Frontal cortex (tissue), 4 donors: Measurements from ENCODE around the gene KRT6C. TPM values are rescaled to one million over a fixed set of nuclear protein-coding genes. Genes with fewer than 3 reads are reported as not detected.

ENCODE experiments used
- DNase-seq, 2 donors: peaks; one replicate each; pipeline ENCODE4 v3.0.0; 2012; ENCODE audit warnings: low spot score in 2 of 2
- FAIRE-seq: peaks from 2 replicates; lab custom pipeline; 2012; peaks lifted over from hg19 to GRCh38; lab: Jason Lieb, UNC
- total RNA-seq: library from RNA; depleted of rRNA; stranded (reverse); fragments of >200 nt; gene quantifications from one replicate; pipeline ENCODE4 v1.2.3, GENCODE V29; 2014
- donor health status: control.
- donor health status: control.
- donor health status: control.

The KRT6C gene
- total RNA-seq, 1 donor from 2014 or later, result not detected

DNA sequence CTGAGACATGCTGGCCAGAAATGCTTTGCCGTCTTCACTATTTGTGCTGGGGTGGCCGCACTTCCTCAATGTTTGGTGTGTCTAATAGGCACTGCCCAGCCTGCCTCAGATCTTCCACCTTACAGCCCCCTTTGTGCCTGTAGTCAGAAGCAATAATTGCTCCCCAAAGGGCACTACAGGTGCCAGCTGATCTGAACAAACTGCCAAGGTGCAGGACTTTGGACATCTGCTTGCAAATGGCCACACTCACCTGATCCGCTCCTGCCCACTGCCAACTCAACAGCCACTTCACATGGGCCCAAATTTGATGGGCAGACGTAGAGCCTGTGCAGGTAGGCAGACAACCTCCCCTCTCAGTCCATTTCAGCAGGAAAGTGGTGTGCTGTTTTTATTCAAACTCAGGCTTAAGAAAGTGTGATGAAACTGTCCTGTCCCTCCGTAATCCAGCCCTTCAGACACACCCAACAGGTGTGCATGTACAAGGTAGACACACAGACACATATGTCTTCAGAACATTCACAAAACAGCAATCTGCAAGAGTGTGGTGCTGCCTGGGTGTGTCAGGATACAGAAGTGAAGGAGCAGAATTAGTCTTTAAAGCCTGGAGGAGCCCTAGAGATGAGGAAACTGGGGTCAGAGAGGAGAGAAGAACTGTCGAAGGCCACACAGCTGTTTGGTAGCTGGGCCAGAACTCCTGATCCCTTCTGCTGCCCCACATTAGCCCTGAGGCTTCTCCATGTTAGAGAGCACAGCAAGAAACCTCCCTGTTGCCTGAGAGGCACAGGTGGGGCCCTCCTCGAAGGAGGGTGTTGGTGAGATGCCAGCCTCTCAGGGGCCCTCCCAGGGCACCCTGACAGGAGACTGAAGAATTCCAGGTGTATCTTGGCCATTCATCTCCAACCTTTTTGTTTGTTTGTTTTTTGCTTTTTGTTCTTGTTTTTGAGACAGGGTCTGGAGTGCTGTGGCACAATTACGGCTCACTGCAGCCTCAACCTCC, 35.0 kb downstream of the KRT6C start:
- FAIRE-seq, result no peak
- DNase-seq, result no peak

DNA sequence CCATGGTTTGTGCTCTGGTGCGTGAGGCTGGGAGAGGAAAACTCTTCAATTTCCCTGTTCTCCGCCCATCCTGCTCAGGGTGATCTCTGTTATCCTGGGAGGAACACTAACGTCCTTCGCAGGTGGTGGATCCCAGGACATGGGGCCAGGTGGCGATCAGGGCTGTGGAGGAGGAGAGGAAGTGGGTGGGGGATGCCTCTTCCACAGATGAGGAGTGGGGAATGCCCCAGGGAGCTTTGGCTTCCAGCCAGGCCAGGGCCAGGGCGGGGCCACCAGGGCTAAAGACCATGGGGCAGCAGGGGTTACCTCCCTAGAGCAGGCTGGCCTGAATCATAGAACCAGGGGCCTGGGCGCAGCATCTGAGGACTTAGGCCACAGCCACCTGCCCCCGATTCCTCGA, 36.1 kb downstream of the KRT6C start:
- no peak for DNase-seq

DNA sequence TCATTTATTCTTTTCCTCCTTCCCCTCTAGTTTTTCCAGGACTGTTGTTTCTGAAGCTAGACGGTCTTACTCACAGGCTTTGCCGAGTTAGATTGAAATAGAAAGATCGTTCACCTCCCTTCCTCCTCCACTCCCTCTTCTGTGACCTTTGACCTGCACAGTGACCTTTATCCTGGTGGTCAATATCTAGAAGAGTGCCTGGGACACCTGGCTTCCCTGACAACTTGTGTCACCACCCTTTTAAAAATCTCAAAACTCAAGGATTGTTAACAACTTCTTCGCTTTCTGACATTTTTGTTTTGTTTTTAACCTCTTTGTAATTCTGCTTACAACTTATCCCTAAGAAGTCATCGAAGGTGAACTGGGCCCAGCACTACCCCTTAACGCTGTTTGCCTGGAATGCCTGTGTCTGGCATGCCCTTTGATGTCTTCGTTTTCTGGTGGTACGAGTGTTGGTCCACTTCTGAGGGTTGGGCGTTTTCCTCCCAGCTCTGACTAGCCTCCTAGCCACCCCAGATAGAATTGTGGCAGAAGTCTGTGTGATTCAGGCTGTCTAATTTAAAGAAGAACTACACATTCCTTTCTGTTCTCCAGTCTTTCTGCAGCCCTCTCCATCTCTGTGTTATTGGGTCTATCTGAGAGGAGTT, 36.7 kb downstream of the KRT6C start:
- no peak for DNase-seq
- no peak for FAIRE-seq

More for the DNA sequence above, 36.1 kb downstream of the KRT6C start:
- FAIRE-seq, result no peak

DNA sequence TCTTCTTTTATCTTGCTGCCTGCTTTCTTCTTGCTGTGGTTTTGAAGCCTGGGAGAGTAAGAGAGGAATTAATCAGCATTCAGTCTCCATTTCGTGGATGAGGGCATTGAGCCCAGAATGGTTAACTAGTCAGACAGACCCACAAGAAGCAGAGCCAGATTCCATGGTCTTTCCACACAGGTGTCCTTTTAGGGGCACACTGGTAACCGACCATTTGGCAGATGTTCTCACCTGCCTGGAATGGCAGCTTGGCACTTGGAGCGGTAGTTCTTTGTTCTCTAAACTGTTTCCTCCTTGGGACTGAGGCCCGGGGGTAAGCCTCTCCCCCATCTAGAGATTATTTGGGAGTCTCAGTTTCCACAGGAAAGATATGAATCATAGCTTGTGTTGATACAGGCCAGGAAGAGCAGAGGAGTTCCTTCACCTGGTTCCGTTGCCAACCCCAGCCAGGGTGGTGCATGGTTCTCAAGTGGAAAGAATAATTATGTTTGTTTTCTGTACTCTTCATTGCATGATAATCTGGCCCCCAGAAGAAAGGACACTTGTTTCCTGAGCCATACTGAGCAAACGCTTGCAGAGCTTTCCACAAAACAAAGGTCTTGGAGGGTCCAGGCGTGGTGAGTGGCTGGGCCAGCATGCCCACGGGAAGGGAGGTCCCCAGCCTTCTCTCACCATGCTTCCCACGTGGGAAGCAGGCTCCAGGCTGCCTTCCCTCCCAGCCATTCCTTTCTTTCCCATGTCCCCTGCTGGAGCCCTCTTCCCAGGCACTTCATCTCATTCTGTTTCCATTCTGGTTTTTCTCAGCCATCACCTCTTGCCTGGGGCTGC, 37.4 kb downstream of the KRT6C start:
- FAIRE-seq (no peak), DNase-seq (no peak)

DNA sequence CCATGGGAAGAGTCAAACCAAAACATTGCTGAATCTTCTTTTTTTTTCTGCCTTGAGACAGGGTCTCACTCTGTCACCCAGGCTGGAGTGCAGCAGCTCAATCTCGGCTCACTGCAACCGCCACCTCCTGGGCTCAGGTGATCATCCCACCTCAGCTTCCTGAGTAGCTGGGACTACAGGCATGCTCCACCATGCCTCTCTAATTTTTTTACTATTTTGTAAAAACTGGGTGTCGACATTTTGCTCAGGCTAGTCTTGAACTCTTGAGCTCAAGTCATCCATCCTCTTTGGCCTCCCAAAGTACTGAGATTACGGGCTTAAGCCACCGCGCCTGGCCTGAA, 38.0 kb downstream of the KRT6C start:
- DNase-seq, result no peak
- no peak for FAIRE-seq

DNA sequence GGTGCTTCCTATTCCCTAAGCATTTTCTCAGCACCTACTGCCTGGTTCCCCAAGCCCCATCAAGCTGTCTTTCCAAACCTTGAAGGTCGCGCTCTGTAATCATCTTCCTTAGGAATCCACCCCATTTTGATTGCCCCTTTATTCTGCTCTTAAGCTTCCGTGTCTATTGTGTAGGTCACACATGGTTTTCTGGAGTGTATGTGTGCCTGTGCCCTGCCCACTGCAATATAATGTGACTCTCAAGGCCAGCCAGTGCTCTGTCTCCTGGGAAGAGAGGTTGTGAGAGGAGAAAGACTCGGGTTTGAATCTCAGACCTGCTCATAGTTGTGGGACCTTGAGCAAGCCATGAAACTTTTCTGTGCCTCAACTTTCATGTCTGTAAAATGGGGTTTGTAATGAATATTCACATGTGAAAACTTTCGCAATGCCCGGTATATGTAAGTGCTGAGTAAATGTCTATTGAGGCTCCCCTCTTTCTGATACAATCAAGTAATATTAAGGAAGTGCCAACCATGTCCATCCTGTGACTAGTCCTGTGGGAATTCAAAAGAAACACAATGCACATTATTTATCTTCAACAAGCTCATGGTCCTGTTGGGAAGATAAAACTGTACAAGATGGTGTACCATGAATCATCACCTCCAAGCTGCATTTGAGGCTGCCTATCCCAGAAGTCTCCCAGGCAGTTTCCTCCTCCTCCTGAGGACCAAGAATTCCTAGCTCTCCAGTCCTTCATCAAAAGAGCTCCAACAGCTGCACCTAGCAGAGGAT, 38.7 kb downstream of the KRT6C start:
- DNase-seq (no peak), FAIRE-seq (no peak)

DNA sequence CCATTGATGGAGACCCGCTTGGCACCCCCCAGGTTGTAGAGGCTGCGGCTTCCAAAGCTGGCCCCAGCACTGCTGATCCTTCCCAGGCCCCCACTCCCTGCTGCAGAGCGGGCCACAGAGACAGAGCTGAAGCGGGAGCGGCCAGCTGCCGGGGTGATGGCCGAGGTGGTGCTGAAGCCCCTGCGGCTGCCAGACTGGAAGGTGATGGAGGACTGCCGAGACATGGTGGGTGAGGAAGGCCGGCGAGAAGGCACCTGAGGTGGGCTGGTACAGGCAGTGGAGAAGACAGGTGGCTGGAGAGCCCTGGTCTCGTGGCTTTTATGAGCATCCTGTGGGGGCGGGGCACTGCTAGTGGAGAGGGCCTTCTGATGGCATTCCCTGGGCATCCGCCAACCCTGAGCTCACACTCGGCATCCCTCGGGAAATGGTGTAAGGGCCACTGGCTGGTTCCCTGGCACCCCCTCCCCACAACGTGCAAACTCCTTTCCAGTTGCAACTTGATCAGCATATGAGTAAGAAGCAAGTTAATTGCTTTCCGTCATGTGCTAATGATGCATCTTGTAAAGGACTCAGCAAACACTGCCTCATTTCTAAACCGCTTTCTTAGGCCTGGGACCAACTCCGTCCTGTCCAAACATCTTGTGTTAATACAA, 39.4 kb downstream of the KRT6C start, which contains the start of gene KRT75:
Gene KRT75, minus strand, starts transcription at position 291 of the 653 bp plus-strand sequence. Its CDS starts 67 bp downstream, at position 224.
- no peak for DNase-seq
- no peak for FAIRE-seq

DNA sequence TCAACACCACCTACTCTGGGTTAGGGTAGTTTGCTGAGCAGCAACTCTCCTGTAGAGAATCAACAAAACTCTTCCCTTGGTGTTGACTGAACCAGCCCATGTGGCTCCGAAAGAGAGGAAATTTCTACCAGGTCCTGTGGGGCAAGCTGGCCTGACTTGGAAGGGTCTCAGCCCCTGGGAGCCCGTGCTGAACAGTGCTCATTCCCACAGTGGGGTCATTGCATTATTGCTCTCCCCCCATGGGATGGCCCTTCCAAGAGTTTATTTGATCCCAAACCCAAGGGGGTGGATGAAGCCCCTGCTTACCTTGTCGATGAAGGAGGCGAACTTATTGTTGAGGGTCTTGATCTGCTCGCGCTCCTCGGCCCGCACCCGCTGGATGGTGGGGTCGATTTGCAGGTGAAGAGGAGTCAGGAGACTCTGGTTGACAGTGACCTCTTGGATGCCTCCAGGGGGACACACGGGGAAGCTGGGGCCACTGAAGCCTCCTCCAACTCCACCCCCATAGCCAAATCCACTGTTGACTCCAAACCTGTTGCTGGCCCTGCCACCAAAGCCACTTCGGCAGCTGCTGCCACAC, 40.0 kb downstream of the KRT6C start:
- FAIRE-seq (no peak), DNase-seq (no peak)

DNA sequence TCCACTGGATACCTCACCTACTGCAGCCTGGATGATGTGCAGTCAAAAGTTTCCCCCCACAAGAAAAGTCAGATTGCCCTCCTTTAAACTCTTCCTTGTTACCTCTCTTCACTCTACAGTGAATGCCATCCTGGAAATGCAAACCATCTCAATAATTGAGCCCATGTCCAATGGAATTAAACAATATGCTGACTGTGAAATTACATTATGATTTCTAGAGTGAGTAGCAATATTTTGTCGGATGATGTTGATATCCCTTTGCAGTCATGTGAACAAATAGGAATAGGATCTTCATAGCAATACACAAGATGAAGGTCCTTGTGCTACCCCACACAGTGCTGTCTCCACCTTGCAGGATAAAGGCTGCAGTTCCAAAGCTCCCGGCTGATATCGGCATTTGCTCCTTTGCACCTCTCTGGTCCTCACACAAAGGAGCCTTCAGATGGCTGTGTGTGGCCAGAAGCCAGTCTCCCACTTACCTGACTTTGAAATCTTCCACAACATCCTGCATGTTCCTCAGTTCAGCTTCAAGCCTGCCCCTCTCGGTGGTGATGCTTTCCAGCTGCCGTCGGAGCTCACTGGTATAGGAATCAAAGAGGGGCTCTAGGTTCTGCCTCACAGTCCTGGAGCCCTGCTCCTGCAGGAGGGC, 40.9 kb downstream of the KRT6C start:
- FAIRE-seq (no peak), DNase-seq (no peak)

DNA sequence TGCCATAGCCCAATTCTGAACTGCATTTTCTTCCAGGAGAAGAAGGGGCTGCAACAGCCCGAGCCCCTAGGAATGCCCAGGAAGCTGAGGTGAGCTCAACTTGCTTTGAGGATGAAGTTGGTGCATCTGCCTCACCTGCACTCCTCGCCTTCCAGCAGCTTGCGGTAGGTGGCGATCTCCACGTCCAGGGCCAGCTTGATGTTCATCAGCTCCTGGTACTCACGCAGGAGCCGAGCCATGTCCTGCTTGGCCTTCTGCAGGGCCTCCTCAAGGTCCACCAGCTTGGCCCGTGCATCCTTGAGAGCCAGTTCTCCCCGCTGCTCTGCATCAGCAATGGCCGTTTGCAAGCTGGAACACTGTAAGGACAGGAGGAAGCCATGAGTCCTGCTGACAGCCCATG, 45.5 kb downstream of the KRT6C start:
- FAIRE-seq, result no peak
- DNase-seq, result no peak

DNA sequence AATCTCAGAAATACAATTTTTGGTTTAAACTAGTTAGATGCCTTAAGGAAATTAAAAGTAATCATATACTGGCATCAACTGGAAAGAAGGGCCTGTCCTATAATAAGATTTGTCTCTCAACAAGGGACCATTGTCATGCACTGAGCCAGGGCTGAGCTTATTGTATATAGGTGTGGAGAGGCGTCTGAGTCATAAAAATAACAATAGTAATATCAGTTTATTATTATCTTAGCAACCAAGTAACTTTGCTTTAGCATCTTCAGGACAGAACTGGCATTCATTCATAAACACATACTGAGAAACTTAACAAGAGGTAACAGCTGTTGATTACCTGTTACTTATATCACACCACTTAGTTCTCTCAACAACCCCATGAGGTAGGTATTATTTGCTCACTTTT, 46.5 kb downstream of the KRT6C start:
- DNase-seq (no peak), FAIRE-seq (no peak)

DNA sequence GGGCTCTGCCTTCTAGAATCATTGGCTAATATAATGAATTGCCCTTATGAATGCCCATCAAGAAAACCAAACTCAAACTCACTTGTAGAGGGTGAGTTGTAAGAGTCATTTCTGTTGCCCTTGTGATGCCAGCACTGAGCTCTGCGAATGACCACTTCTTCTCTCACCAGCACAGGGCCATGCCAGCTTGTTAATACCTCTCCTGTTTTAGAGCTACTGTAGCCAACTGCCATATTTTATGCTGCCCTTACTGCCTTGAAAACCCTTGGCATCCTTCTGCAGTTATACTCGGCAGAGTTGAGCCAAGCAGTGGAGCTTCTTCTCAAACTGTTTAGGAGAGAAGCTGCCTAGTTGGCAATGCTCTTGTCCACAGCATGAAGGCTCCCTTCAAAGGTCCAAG, 47.6 kb downstream of the KRT6C start:
- FAIRE-seq (no peak), DNase-seq (no peak)

DNA sequence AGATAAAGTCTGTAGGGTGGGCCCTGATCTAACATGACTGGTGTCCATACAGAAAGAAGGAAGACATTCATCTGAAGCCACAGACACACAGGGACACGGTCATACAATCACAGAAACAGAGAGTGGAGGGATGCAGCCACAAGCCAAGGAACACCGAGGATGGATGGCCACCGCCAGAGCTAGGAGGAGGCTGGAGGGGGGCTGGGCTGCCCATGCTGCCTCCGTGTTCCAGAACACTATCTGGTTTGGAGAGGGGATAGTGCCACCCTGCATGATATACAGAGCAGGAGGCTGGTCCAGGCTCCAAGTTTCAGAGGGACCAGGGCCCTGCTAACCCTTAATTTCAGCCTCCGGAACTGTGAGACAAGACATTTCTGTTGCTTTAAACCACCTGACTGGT, 48.1 kb downstream of the KRT6C start:
- FAIRE-seq, result no peak
- no peak for DNase-seq

DNA sequence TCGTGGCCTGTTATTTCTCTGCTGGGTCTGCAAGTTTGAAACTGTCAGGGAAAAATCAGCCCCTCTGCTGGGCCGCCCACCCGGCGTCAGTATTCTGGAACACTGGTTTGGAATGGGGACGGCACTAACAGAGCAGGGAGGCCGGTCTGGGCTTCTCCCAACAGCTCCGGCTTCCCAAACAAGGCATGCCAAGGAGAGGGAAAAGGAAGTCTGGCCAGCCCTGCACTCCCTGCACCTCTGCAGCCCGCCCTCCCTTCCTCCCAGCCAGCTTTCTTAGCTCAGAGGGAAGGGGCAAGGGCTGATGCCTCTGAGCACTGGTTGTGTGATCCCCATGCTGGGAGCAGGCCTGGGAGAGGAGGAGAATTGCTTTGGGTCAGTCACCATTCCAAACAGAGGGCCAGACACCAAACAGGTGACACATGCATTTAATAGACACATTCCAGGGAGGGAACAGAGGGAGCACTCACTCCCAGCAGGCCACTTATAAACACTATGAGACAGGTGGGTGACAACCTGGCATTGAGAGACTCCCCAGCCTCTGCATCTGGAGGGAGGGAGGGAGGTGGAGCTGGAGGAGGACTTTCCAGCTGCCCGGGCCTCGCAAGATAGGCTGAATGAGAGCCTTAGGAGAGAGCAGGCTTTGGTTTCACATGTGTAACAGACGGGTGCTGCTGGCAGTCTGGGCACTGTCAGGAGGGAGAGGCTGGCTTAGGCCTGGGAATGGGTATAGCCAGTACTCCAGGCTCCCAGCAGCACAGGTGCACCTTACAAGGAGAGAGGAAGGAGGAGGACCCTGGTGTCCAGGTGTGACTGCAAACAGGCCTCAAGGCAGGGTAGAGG, 49.7 kb downstream of the KRT6C start:
- DNase-seq (no peak), FAIRE-seq (no peak)

DNA sequence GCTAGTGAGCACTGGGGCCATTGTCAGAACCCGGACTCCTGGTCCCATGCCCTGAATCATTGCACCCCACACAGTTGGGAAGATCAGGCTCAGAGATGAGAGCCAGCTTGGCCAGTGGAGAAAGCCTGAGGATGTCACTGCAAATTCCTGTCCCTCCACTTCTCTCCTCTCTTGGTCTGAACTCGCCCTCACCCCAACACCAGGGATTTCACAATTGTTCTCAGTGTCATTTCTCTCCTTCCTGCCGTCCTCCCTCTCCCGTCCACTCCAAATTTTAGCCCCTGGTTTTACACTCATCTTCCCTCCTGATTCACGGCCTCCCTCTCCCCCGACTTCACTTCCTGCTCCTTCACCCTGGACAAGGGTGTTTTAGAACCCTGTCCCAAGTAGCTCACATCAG, 50.6 kb downstream of the KRT6C start:
- DNase-seq, result no peak
- FAIRE-seq, result no peak

DNA sequence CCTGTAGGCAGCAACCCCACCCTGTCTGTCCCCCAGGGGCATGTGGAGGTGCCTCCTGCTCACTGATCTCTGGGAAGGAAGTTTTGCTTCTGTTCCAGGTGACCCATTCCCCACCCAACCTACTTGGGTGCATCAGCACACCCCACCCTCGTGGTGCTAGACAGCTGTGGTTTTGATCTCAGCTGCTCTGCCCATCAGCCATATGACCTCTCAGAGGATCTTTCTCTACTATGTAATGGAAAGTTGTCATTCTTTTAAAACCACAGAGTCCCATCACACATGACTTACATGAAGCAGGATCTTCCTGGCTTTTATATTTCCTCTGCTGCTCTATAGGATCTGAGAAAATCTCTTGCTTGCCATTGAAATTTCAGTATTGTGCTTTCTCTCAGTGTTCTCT, 53.9 kb downstream of the KRT6C start:
- DNase-seq (no peak), FAIRE-seq (no peak)

DNA sequence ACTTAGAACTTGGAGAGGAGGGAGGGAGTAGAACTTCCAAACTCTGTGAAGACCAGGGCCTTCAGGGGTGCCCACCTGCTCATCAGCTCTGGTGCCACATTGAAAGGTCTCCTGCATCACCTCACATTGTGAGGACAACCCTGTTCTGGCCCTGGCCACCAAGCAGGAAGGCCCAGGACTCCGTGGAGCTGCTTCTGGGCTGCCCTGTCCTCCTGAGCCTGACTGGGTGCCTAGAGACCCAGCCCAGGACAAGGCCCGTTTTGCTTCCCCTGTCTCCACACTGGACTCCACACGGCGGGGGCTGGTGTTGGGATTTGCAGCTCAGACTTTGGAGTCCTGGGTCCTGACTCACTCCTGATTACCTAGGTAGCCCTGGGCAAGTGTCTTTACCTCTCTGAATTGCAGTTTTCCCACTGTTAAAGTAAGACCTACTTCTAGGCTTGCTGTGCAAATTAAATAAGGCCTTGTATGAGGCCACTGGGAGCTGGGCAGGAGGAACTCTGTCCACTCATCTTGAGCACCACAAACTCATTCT, 55.0 kb downstream of the KRT6C start:
- FAIRE-seq, result no peak
- no peak for DNase-seq
